HCT116 (cell line): Measurements from ENCODE around the gene CAGE1. TPM values are rescaled to one million over a fixed set of nuclear protein-coding genes. Genes with fewer than 3 reads are reported as not detected.

Source experiments
- ATAC-seq: fragments of 200-7000 bp; cut with Tn5 transposase; 2 replicates; pipeline ENCODE4 v1.9.1; 2020; ENCODE audit warnings: mild to moderate bottlenecking, moderate library complexity
- BruUV-seq: library from RNA; stranded (reverse); fragments of 400-500 nt; replicated peaks from 2 replicates; lab custom pipeline; 2021; lab: Mats Ljungman, UMichigan
- CTCF ChIA-PET: fragments of 300-600 bp; sonication (Branson Sonifier 250); formaldehyde crosslinking; loops from one replicate; lab custom pipeline; 2021; ENCODE audit warnings: antibody characterized with exemption; lab: Charles Lee
- POLR2A ChIA-PET: fragments of 300-600, 350-600 bp; sonication (Branson Sonifier 250); formaldehyde crosslinking; loops from one replicate; lab custom pipeline; 2021; ENCODE audit warnings: antibody characterized with exemption; lab: Charles Lee
- RAD21 ChIA-PET, 2 experiments: fragments of 300-600 bp; sonication (Branson Sonifier 250); formaldehyde crosslinking; loops; one replicate each; lab custom pipeline; 2023; ENCODE audit warnings: low total read pairs in 2 of 2; ENCODE audit not compliant: uncharacterized antibody in 2 of 2, unreplicated experiment in 2 of 2, low non-redundant PET in 1 of 2; lab: Charles Lee
- DNase-seq: peaks from one replicate; pipeline ENCODE4 v3.0.0-alpha.2; 2010; ENCODE audit warnings: low read depth, low spot score
- H2AFZ ChIP-seq: fragments of 200-600 bp; shearing (Covaris generic), sonication (generic); 2 replicates; pipeline ENCODE4 v1.6.1; 2017; ENCODE audit warnings: low read depth, mixed run types, mixed read lengths, antibody characterized with exemption, low read length; ENCODE audit not compliant: poor library complexity, severe bottlenecking
- H3K27ac ChIP-seq: 2 replicates; pipeline ENCODE4 v1.5.1; 2012; ENCODE audit warnings: low read depth, low read length
- H3K27me3 ChIP-seq: fragments of 200-600 bp; sonication (generic); 2 replicates; pipeline ENCODE4 v1.6.1; 2016; ENCODE audit warnings: mixed run types, low read length, mixed read lengths; ENCODE audit not compliant: insufficient read depth
- H3K36me3 ChIP-seq, 2 experiments: fragments of 200-500 bp in 1 of 2; fragments of 200-600 bp in 1 of 2; sonication (Bioruptor generic) in 1 of 2; sonication (generic) in 1 of 2; 2 replicates each; pipeline versions ENCODE4 v1.5.1 to v1.6.1; 2014 to 2016; ENCODE audit warnings: low read length in 2 of 2, inconsistent platforms in 1 of 2, mixed read lengths in 1 of 2, mixed run types in 1 of 2; ENCODE audit not compliant: insufficient read depth in 2 of 2, control insufficient read depth in 1 of 2
- H3K4me1 ChIP-seq, 2 experiments: fragments of 200-600 bp in 1 of 2; sonication (generic) in 1 of 2; 2 replicates each; pipeline versions ENCODE4 v1.5.1 to v1.6.1; 2012 to 2017; ENCODE audit warnings: low read length in 2 of 2, inconsistent platforms in 1 of 2, mild to moderate bottlenecking in 1 of 2, mixed read lengths in 1 of 2, mixed run types in 1 of 2, moderate library complexity in 1 of 2; ENCODE audit not compliant: insufficient read depth in 2 of 2, control insufficient read depth in 1 of 2
- H3K4me2 ChIP-seq: fragments of 200-600 bp; sonication (generic); 2 replicates; pipeline ENCODE4 v1.6.1; 2017; ENCODE audit warnings: mixed run types, low read length, mixed read lengths
- H3K4me3 ChIP-seq, 2 experiments: fragments of 200-600 bp in 1 of 2; sonication (generic) in 1 of 2; replicated peaks in 1 of 2; 2 replicates each; pipeline ENCODE4 v1.5.1; 2011 to 2016; ENCODE audit warnings: low read length in 2 of 2, control low read depth in 1 of 2, low read depth in 1 of 2, mild to moderate bottlenecking in 1 of 2, mixed read lengths in 1 of 2, mixed run types in 1 of 2
- H3K79me2 ChIP-seq: fragments of 200-600 bp; sonication (generic); 2 replicates; pipeline ENCODE4 v1.6.1; 2017; ENCODE audit warnings: mild to moderate bottlenecking, mixed run types, low read length, moderate library complexity, mixed read lengths; ENCODE audit not compliant: insufficient read depth
- H3K9ac ChIP-seq: fragments of 200-600 bp; sonication (generic); 2 replicates; pipeline ENCODE4 v1.6.1; 2016; ENCODE audit warnings: low read length, mixed read lengths
- H3K9me2 ChIP-seq: fragments of 200-600 bp; sonication (generic), shearing (Covaris generic); 2 replicates; pipeline ENCODE4 v1.6.1; 2017; ENCODE audit warnings: mixed run types, mild to moderate bottlenecking, moderate library complexity; ENCODE audit not compliant: insufficient read depth
- H3K9me3 ChIP-seq, 2 experiments: fragments of 200-500 bp in 1 of 2; fragments of 200-600 bp in 1 of 2; sonication (Bioruptor generic) in 1 of 2; sonication (generic) in 1 of 2; 2 replicates each; pipeline ENCODE4 v1.6.1; 2014 to 2017; ENCODE audit warnings: low read length in 2 of 2, mixed read lengths in 2 of 2, inconsistent platforms in 1 of 2, low read depth in 1 of 2, mild to moderate bottlenecking in 1 of 2, mixed run types in 1 of 2, moderate library complexity in 1 of 2; ENCODE audit not compliant: control insufficient read depth in 1 of 2, insufficient read depth in 1 of 2
- H4K20me1 ChIP-seq: fragments of 200-600 bp; sonication (generic), shearing (Covaris generic); 2 replicates; pipeline ENCODE4 v1.6.1; 2017; ENCODE audit warnings: mixed run types, mild to moderate bottlenecking, moderate library complexity; ENCODE audit not compliant: insufficient read depth
- CBX3 ChIP-seq: IDR thresholded peaks from 2 replicates; pipeline ENCODE4 v1.6.1; 2012; ENCODE audit warnings: low read depth
- EGR1 ChIP-seq: IDR thresholded peaks from 2 replicates; pipeline ENCODE4 v1.6.1; 2012; ENCODE audit warnings: low read depth
- EZH2 ChIP-seq: fragments of 200-600 bp; sonication (generic); IDR thresholded peaks from 2 replicates; pipeline ENCODE4 v1.6.1; 2017; ENCODE audit warnings: antibody characterized with exemption, mixed run types
- FOSL1 ChIP-seq: IDR thresholded peaks from 2 replicates; pipeline ENCODE4 v1.6.1; 2012; ENCODE audit warnings: low read depth
- JUND ChIP-seq: IDR thresholded peaks from 2 replicates; pipeline ENCODE4 v1.6.1; 2012
- POLR2A ChIP-seq: IDR thresholded peaks from 2 replicates; pipeline ENCODE4 v1.7.0; 2011; ENCODE audit warnings: borderline replicate concordance; ENCODE audit not compliant: insufficient read depth, insufficient read length; ENCODE audit errors: extremely low read depth
- POLR2AphosphoS5 ChIP-seq: IDR thresholded peaks from 2 replicates; pipeline ENCODE4 v1.6.1; 2011; ENCODE audit warnings: mild to moderate bottlenecking, low read depth, low read length, moderate library complexity
- RAD21 ChIP-seq: IDR thresholded peaks from 2 replicates; pipeline ENCODE4 v1.6.1; 2012; ENCODE audit warnings: low read depth, mild to moderate bottlenecking
- SIN3A ChIP-seq: IDR thresholded peaks from 2 replicates; pipeline ENCODE4 v1.6.1; 2012; ENCODE audit warnings: low read depth
- SP1 ChIP-seq: IDR thresholded peaks from 2 replicates; pipeline ENCODE4 v1.6.1; 2012; ENCODE audit warnings: low read depth
- YY1 ChIP-seq: IDR thresholded peaks from 2 replicates; pipeline ENCODE4 v1.6.1; 2011; ENCODE audit warnings: low read length, low read depth, moderate library complexity, mild to moderate bottlenecking; ENCODE audit not compliant: insufficient replicate concordance; ENCODE audit errors: extremely low read depth
- ZBTB33 ChIP-seq: IDR thresholded peaks from 2 replicates; pipeline ENCODE4 v1.6.1; 2011; ENCODE audit warnings: mild to moderate bottlenecking, low read length, moderate library complexity; ENCODE audit not compliant: insufficient replicate concordance; ENCODE audit errors: extremely low read depth
- intact Hi-C: fragments of 100-400 bp; cut with micrococcal nuclease; formaldehyde crosslinking; loops from 2 replicates; pipeline ENCODE4 v1.10.0; 2022
- total RNA-seq: library from RNA; stranded (reverse); gene quantifications from one replicate; pipeline ENCODE4 v1.2.1, GENCODE V29; 2021; ENCODE audit not compliant: unreplicated experiment
- TF ChIP-seq, protein P1 (sequence below): IDR thresholded peaks from 2 replicates; pipeline ENCODE4 v1.6.1; 2012
- TF ChIP-seq, protein P2 (sequence below): IDR thresholded peaks from 2 replicates; pipeline ENCODE4 v1.6.1; 2012

CAGE1 gene
- total RNA-seq, 1 experiment from 2014 or later, result 0.20 TPM

GRCh38 chr6:7409740-7410139, 20.2 kb upstream of the CAGE1 start:
- CTCF ChIA-PET, result interaction anchor here (0.6 kb wide), 1 partner anchor 14 kb away, joined by 3 read pairs; no protein-coding TSS in a partner anchor
- POLR2A ChIA-PET, result no interaction called here
- H3K4me1 ChIP-seq, result no peaks in the 10 kb centered on the region

GRCh38 chr6:7406743-7407142, 17.2 kb upstream of the CAGE1 start:
- no peaks in the 10 kb centered on the region; the same call in 1 of the 2 replicates for H4K20me1 ChIP-seq
- H3K79me2 ChIP-seq, result no peaks in the 10 kb centered on the region
- CTCF ChIA-PET, result no interaction called here
- H3K9me3 ChIP-seq, result no peaks in the 10 kb centered on the region
- no peak overlapping the region for H3K4me3 ChIP-seq
- ATAC-seq, result no peak
- intact Hi-C loops, result no loop called here
- H2AFZ ChIP-seq, result no peak overlapping the region
- RAD21 ChIA-PET, result no interaction called here
- BruUV-seq, result no TSS peak
- no peak overlapping the region for H3K4me2 ChIP-seq
- no peaks in the 10 kb centered on the region for H3K27me3 ChIP-seq
- POLR2A ChIA-PET, result no interaction called here
- no peaks in the 10 kb centered on the region for H3K4me1 ChIP-seq
- H3K9ac ChIP-seq, result no peak overlapping the region
- H3K9me2 ChIP-seq, result no peaks in the 10 kb centered on the region
- peaks cover 60 to 68% of the 10 kb centered on the region in 2 experiments for H3K36me3 ChIP-seq
- H3K27ac ChIP-seq, result no peak overlapping the region
- no peak for DNase-seq
- TF ChIP-seq EGR1 (no peak), SIN3A (no peak), JUND (no peak), RAD21 (no peak), POLR2AphosphoS5 (no peak), ZBTB33 (no peak), YY1 (no peak), FOSL1 (no peak)
- TF ChIP-seq, protein P1, sequence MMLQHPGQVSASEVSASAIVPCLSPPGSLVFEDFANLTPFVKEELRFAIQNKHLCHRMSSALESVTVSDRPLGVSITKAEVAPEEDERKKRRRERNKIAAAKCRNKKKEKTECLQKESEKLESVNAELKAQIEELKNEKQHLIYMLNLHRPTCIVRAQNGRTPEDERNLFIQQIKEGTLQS, result no peak

More at GRCh38 chr6:7409740-7410139, 20.2 kb upstream of the CAGE1 start:
- Histone ChIP-seq H3K4me3 (no peak overlapping the region), H3K27ac (no peak overlapping the region), H3K36me3 (peaks cover 57 to 58% of the 10 kb centered on the region in 2 experiments), H4K20me1 (no peaks in the 10 kb centered on the region; the same call in 1 of the 2 replicates), H3K9ac (no peak overlapping the region), H3K27me3 (no peaks in the 10 kb centered on the region), H2AFZ (no peak overlapping the region), H3K9me2 (no peaks in the 10 kb centered on the region), H3K4me2 (no peak overlapping the region), H3K9me3 (no peaks in the 10 kb centered on the region), H3K79me2 (no peaks in the 10 kb centered on the region)
- no peak for TF ChIP-seq FOSL1
- TF ChIP-seq SIN3A, result no peak
- no peak for TF ChIP-seq POLR2A
- TF ChIP-seq, protein P2, sequence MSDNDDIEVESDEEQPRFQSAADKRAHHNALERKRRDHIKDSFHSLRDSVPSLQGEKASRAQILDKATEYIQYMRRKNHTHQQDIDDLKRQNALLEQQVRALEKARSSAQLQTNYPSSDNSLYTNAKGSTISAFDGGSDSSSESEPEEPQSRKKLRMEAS, result no peak
- TF ChIP-seq YY1, result no peak
- TF ChIP-seq JUND, result no peak
- TF ChIP-seq SP1, result no peak
- no peak for TF ChIP-seq EGR1
- TF ChIP-seq, protein P1, result no peak
- TF ChIP-seq CBX3, result no peak
- no peak for TF ChIP-seq EZH2
- BruUV-seq, result no TSS peak
- RAD21 ChIA-PET, result no interaction called here
- DNase-seq, result no peak
- intact Hi-C loops, result no loop called here
- no peak for ATAC-seq
